ENCODE data around the gene RPTOR.
"Not testable (repeated sequence)": the region's sequence is repeated elsewhere in the genome, so short reads cannot be mapped to it uniquely, and the experiment has no call there.

RPTOR gene

GRCh38 chr17:80574496-80574895 is 29.9 kb downstream of the RPTOR start:
- in situ Hi-C loops (cut with HindIII; ENCODE audit: low sequenced_read_pairs), result no loop called here
- no peak for TF ChIP-seq CTCF (IDR thresholded peaks at IDR 0.05; ENCODE audit: low read depth, low read length, missing control alignments)
- H3K4me3 ChIP-seq (ENCODE audit: low read depth, low read length), result no peak overlapping the region
- DNase-seq (ENCODE audit: low read depth), result no peak

GRCh38 chr17:80575057-80575875 is 30.6 kb downstream of the RPTOR start:
- H3K4me3 ChIP-seq (ENCODE audit: low read depth, low read length), result no peak overlapping the region
- TF ChIP-seq CTCF (IDR thresholded peaks at IDR 0.05; ENCODE audit: low read depth, low read length, missing control alignments), result peak; percentile 100
- DNase-seq (ENCODE audit: low read depth), result peak; percentile 76
- in situ Hi-C loops (cut with HindIII; ENCODE audit: low sequenced_read_pairs), result no loop called here

- DNase-seq (ENCODE audit: low read depth), result no peak
- no peak overlapping the region for H3K4me3 ChIP-seq (ENCODE audit: low read depth, low read length)
- in situ Hi-C loops (cut with HindIII; ENCODE audit: low sequenced_read_pairs), result no loop called here
- TF ChIP-seq CTCF (IDR thresholded peaks at IDR 0.05; ENCODE audit: low read depth, low read length, missing control alignments), result no peak
Observed at GRCh38 chr17:80577876-80578570, 33.4 kb downstream of the RPTOR start.

- DNase-seq (ENCODE audit: low read depth); H3K4me3 ChIP-seq (ENCODE audit: low read depth, low read length); in situ Hi-C loops (cut with HindIII; ENCODE audit: low sequenced_read_pairs): not testable (repeated sequence)
Observed at GRCh38 chr17:80578668-80579388, 34.2 kb downstream of the RPTOR start.

GRCh38 chr17:80582165-80582564 is 37.5 kb downstream of the RPTOR start:
- no peak overlapping the region for H3K4me3 ChIP-seq (ENCODE audit: low read depth, low read length)
- no peak for TF ChIP-seq CTCF (IDR thresholded peaks at IDR 0.05; ENCODE audit: low read depth, low read length, missing control alignments)
- in situ Hi-C loops (cut with HindIII; ENCODE audit: low sequenced_read_pairs), result no loop called here
- DNase-seq (ENCODE audit: low read depth), result peak; percentile 31

GRCh38 chr17:80584176-80584905 is 39.7 kb downstream of the RPTOR start:
- in situ Hi-C loops (cut with HindIII; ENCODE audit: low sequenced_read_pairs), result no loop called here
- TF ChIP-seq CTCF (IDR thresholded peaks at IDR 0.05; ENCODE audit: low read depth, low read length, missing control alignments), result no peak
- DNase-seq (ENCODE audit: low read depth), result peak; percentile 86
- H3K4me3 ChIP-seq (ENCODE audit: low read depth, low read length), result no peak overlapping the region
